ENCODE data around the gene CIAO3.

DNA sequence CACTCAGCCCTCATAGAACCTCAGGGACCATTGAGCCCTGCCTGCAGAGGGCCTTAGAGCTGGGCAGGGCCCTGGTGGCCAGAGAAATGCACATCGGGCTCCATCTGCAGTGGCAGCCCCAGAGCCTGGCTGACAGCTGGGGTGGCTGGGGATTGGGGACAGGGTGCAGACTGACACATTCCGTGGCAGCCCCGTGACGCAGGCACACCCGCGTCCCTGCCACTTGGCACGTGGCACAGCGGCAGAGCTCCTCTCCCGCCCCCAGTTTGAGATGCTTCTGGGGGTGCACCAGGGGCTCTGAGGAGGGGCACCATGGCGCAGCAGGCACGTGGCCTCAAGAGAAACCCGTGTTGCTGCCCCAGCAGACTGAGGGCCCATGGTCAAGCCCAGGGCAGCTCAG is 37.4 kb downstream of the CIAO3 start:
- TF ChIP-seq OSR1 (CRISPR knock-in tag; IDR thresholded peaks at IDR 0.05) (no peak), CSDC2 (CRISPR knock-in tag; IDR thresholded peaks at IDR 0.05) (no peak), RARB (CRISPR knock-in tag; IDR thresholded peaks at IDR 0.05) (no peak), SNAI2 (CRISPR knock-in tag; IDR thresholded peaks at IDR 0.05) (no peak), ZC3H10 (CRISPR knock-in tag; IDR thresholded peaks at IDR 0.05) (no peak), ZNF70 (CRISPR knock-in tag; IDR thresholded peaks at IDR 0.05) (no peak), ZNF565 (CRISPR knock-in tag; conservative IDR thresholded peaks at IDR 0.05; ENCODE audit: low read depth) (no peak), BACH2 (CRISPR knock-in tag; IDR thresholded peaks at IDR 0.05; ENCODE audit: borderline replicate concordance) (no peak), ARNTL (CRISPR knock-in tag; IDR thresholded peaks at IDR 0.05; ENCODE audit: borderline replicate concordance, low read depth) (no peak)
- TF ChIP-seq, protein P1, sequence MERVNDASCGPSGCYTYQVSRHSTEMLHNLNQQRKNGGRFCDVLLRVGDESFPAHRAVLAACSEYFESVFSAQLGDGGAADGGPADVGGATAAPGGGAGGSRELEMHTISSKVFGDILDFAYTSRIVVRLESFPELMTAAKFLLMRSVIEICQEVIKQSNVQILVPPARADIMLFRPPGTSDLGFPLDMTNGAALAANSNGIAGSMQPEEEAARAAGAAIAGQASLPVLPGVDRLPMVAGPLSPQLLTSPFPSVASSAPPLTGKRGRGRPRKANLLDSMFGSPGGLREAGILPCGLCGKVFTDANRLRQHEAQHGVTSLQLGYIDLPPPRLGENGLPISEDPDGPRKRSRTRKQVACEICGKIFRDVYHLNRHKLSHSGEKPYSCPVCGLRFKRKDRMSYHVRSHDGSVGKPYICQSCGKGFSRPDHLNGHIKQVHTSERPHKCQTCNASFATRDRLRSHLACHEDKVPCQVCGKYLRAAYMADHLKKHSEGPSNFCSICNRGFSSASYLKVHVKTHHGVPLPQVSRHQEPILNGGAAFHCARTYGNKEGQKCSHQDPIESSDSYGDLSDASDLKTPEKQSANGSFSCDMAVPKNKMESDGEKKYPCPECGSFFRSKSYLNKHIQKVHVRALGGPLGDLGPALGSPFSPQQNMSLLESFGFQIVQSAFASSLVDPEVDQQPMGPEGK (CRISPR knock-in tag; IDR thresholded peaks at IDR 0.05; ENCODE audit: borderline replicate concordance): no peak
- TF ChIP-seq, protein P2, sequence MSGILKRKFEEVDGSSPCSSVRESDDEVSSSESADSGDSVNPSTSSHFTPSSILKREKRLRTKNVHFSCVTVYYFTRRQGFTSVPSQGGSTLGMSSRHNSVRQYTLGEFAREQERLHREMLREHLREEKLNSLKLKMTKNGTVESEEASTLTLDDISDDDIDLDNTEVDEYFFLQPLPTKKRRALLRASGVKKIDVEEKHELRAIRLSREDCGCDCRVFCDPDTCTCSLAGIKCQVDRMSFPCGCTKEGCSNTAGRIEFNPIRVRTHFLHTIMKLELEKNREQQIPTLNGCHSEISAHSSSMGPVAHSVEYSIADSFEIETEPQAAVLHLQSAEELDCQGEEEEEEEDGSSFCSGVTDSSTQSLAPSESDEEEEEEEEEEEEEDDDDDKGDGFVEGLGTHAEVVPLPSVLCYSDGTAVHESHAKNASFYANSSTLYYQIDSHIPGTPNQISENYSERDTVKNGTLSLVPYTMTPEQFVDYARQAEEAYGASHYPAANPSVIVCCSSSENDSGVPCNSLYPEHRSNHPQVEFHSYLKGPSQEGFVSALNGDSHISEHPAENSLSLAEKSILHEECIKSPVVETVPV (CRISPR knock-in tag; IDR thresholded peaks at IDR 0.05): no peak
